PC-3 (cell line): ENCODE results near the gene KIFC1. TPM values are rescaled to one million over a fixed set of nuclear protein-coding genes. Genes with fewer than 3 reads are reported as not detected.

Experiments used
- ATAC-seq: fragments of 200-7000 bp; cut with Tn5 transposase; 2 replicates; pipeline ENCODE4 v1.9.1; 2020; ENCODE audit warnings: mild to moderate bottlenecking, moderate library complexity
- BruUV-seq: library from RNA; stranded (reverse); fragments of 400-500 nt; replicated peaks from 2 replicates; lab custom pipeline; 2021; lab: Mats Ljungman, UMichigan
- CTCF ChIA-PET: fragments of 300-600 bp; sonication (Branson Sonifier 250); formaldehyde crosslinking; loops from one replicate; lab custom pipeline; 2022; ENCODE audit warnings: antibody characterized with exemption; lab: Charles Lee
- POLR2A ChIA-PET: fragments of 300-600 bp; sonication (Branson Sonifier 250); formaldehyde crosslinking; loops from one replicate; lab custom pipeline; 2022; ENCODE audit warnings: antibody characterized with exemption; ENCODE audit not compliant: unreplicated experiment; lab: Charles Lee
- DNase-seq: peaks from one replicate; pipeline ENCODE4 v3.0.0-alpha.2; 2015
- H2AFZ ChIP-seq: fragments of 300-600 bp; sonication (generic); 2 replicates; pipeline ENCODE4 v1.6.0; 2016; ENCODE audit warnings: antibody characterized with exemption, low read length
- H3F3A ChIP-seq: fragments of 300-600 bp; sonication (generic); one replicate; pipeline ENCODE4 v1.6.0; 2017; ENCODE audit warnings: antibody characterized with exemption, low read length, control low read depth, mild to moderate bottlenecking; ENCODE audit not compliant: unreplicated experiment
- H3K27ac ChIP-seq: fragments of 300-600 bp; sonication (generic); 2 replicates; pipeline ENCODE4 v1.5.1; 2016; ENCODE audit warnings: mild to moderate bottlenecking, low read length
- H3K27me3 ChIP-seq: fragments of 300-600 bp; sonication (generic); 2 replicates; pipeline ENCODE4 v1.6.1; 2016; ENCODE audit warnings: low read length, mixed read lengths
- H3K36me3 ChIP-seq: fragments of 300-600 bp; sonication (generic); 2 replicates; pipeline ENCODE4 v1.6.1; 2016; ENCODE audit warnings: low read depth, mixed run types, low read length, mixed read lengths
- H3K4me1 ChIP-seq: fragments of 300-600 bp; sonication (generic); 2 replicates; pipeline ENCODE4 v1.5.1; 2016; ENCODE audit warnings: low read length; ENCODE audit not compliant: insufficient read depth
- H3K4me2 ChIP-seq: fragments of 300-600 bp; sonication (generic); 2 replicates; pipeline ENCODE4 v1.6.0; 2016; ENCODE audit warnings: low read length
- H3K4me3 ChIP-seq: fragments of 300-600 bp; sonication (generic); 2 replicates; pipeline ENCODE4 v1.5.1; 2016; ENCODE audit warnings: mild to moderate bottlenecking, low read length, mixed read lengths
- H3K79me2 ChIP-seq: fragments of 300-600 bp; sonication (generic); 2 replicates; pipeline ENCODE4 v1.6.1; 2017; ENCODE audit warnings: low read length, mixed read lengths
- H3K9ac ChIP-seq: fragments of 300-600 bp; sonication (generic); 2 replicates; pipeline ENCODE4 v1.6.0; 2016; ENCODE audit warnings: mild to moderate bottlenecking, low read length
- H3K9me2 ChIP-seq: fragments of 300-600 bp; sonication (generic); replicated peaks from 2 replicates; pipeline ENCODE4 v1.6.1; 2016; ENCODE audit warnings: mixed run types, low read length, mixed read lengths
- H3K9me3 ChIP-seq: fragments of 300-600 bp; sonication (generic); 2 replicates; pipeline ENCODE4 v1.6.1; 2016; ENCODE audit warnings: low read length, mixed read lengths
- H4K20me1 ChIP-seq: fragments of 300-600 bp; sonication (generic); 2 replicates; pipeline ENCODE4 v1.6.1; 2016; ENCODE audit warnings: low read length, mixed read lengths
- CTCF ChIP-seq: fragments of 300-600 bp; sonication (generic); conservative IDR thresholded peaks from 2 replicates; pipeline ENCODE4 v1.5.1; 2017; ENCODE audit warnings: antibody characterized with exemption, low read depth, mild to moderate bottlenecking, low read length
- EZH2 ChIP-seq: fragments of 300-600 bp; sonication (generic); IDR thresholded peaks from one replicate; pipeline ENCODE4 v1.6.1; 2017; ENCODE audit warnings: antibody characterized with exemption, mild to moderate bottlenecking, low read length; ENCODE audit not compliant: unreplicated experiment
- EZH2phosphoT487 ChIP-seq: fragments of 300-600 bp; sonication (generic); IDR thresholded peaks from 2 replicates; pipeline ENCODE4 v1.6.1; 2018; ENCODE audit warnings: mild to moderate bottlenecking, antibody characterized with exemption, low read length, borderline replicate concordance
- intact Hi-C: fragments of 100-400 bp; cut with micrococcal nuclease; formaldehyde crosslinking; loops from 2 replicates; pipeline ENCODE4 v1.9.0; 2023
- total RNA-seq: library from RNA; depleted of rRNA; stranded (reverse); fragments of >200 nt; gene quantifications from 2 replicates; pipeline ENCODE4 v1.2.3, GENCODE V29; 2014

The KIFC1 gene
- total RNA-seq, 1 experiment from 2014 or later = 66.7 TPM

DNA sequence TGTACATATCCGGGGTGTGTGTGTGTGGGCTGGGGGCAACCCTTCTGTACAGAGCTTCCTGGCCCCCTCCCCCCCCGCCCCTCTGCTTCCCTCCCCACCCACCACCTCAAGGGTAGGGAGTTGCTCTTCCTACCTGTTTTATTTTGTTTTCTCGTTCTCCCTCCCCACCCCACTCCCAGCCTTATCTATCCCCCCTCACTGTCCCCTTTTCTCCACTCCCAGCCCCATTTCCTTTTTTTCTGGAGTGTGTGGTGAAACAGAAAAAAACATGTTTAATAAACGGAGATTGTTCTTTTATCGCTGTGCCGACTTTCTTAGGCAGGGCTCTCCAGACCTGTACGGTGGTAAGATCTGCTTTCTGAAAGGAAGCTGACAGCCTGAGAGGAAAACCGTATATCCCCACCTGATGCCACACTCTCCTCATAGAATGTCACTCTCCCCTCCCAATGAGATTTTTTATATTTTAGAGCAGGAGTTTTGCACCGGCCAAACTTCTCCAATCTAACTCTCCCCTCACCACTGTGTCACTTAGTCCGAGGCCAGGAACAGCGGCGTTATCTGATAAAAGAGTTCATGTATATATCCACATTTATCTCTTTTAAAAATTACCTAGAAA is 61.9 kb downstream of the KIFC1 start:
- H3K79me2 ChIP-seq = peaks cover 30% of the 10 kb centered on the region
- H3K4me2 ChIP-seq = peak overlapping the region; percentile 91
- peak overlapping the region; percentile 86 for H3K4me3 ChIP-seq
- TF ChIP-seq EZH2 (no peak), CTCF (no peak), EZH2phosphoT487 (no peak)
- H3K27ac ChIP-seq = 0 out of 2 replicates have a peak overlapping the region, but pooled peaks have one; percentile 10
- CTCF ChIA-PET = interaction anchor here (1.2 kb wide), 1 partner anchor 126 kb away, joined by 5 read pairs; the partner anchor contains the start of gene BAK1
- H3K9ac ChIP-seq = peak overlapping the region; percentile 82
- H2AFZ ChIP-seq = peak overlapping the region; percentile 77
- no peaks in the 10 kb centered on the region for H3K9me2 ChIP-seq
- H3K36me3 ChIP-seq = peaks cover 15% of the 10 kb centered on the region; the same call in 1 of the 2 replicates
- ATAC-seq = peak; percentile 27
- POLR2A ChIA-PET = no interaction called here
- H4K20me1 ChIP-seq = no peaks in the 10 kb centered on the region
- H3K27me3 ChIP-seq = no peaks in the 10 kb centered on the region
- intact Hi-C loops = loop anchor here (10.0 kb wide), 1 partner anchor 101 kb away; no protein-coding TSS in a partner anchor
- DNase-seq = no peak
- H3K4me1 ChIP-seq = peaks cover 13% of the 10 kb centered on the region
- no peaks in the 10 kb centered on the region for H3F3A ChIP-seq
- no TSS peak for BruUV-seq
- no peaks in the 10 kb centered on the region for H3K9me3 ChIP-seq

DNA sequence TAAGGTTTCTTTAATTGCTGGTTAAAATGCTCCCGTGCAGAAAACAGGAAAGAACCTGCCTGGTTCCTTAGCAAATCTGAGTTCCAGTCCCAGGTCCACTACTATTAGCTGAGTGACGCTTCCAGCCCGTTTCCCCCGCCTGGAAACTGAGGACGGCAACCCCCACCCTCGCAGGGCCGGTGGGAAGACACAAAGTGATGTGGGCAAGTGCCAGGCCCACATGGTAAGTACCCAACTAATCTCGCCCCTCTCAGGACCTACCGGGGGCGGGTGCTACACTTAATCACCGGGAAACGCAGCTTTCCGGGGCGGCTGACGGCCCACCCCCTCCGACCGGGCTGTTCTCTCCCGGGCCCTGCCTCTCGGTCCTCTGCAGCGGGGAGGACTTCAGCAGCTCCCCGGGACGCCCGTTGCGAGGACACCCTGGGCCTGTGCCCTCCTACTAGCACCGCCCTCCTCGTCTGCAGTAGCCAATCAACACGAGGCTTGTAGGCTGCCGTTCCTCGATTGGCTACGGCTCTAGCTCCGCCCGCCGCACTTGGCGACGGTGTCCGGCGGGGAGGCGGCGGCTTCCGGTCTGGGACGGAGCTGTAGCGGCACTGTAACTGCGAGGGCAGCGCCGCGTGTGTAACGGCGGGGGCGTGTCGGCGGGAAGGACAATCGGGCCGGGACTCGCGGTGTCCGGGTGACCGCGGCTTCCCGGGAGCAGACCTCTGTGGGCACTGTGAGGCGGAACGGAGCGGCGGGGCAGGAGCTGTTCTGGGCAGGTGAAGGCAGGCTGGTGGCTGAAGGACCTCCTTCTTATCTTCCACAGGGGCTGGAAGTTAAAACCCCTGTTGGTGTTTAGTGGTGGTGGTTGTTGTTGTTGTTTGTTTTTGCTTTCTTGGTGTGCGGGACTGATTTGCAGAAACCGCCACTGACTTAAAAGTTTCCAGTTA is 62.7 kb downstream of the KIFC1 start, which contains the start of gene ZBTB9:
TSS of gene ZBTB9 (plus strand) at position 568 of the 938 bp plus-strand sequence. CDS start 525 bp downstream, outside the sequence.
- Histone ChIP-seq H3F3A (no peaks in the 10 kb centered on the region), H4K20me1 (no peaks in the 10 kb centered on the region), H3K36me3 (peaks cover 15% of the 10 kb centered on the region; the same call in 1 of the 2 replicates), H3K9me2 (no peaks in the 10 kb centered on the region), H3K4me1 (peaks cover 13% of the 10 kb centered on the region), H3K4me2 (peak within 1 kb of the TSS; percentile 91), H3K27me3 (no peaks in the 10 kb centered on the region), H3K27ac (peak within 1 kb of the TSS; percentile 10; the same call in 1 of the 2 replicates), H3K9me3 (no peaks in the 10 kb centered on the region), H3K79me2 (peaks cover 30% of the 10 kb centered on the region), H3K9ac (peak within 1 kb of the TSS; percentile 82), H3K4me3 (peak within 1 kb of the TSS; percentile 86), H2AFZ (peak within 1 kb of the TSS; percentile 84)
- BruUV-seq = TSS peak; percentile 99
- intact Hi-C loops = loop anchor here (10.0 kb wide), 1 partner anchor 101 kb away; no protein-coding TSS in a partner anchor
- ChIA-PET POLR2A (interaction anchor here (0.5 to 0.6 kb wide), 4 partner anchors 8 to 365 kb away, joined by 3 to 6 read pairs (median 4); no protein-coding TSS in a partner anchor), CTCF (interaction anchor here (1.1 to 1.2 kb wide), 2 partner anchors 16 to 125 kb away, joined by 3 to 5 read pairs; partner anchors contain the start of gene BAK1)
- no peak for TF ChIP-seq EZH2
- DNase-seq (peak; percentile 98), ATAC-seq (peak; percentile 97)

- ChIA-PET CTCF (interaction anchor here (1.1 kb wide), 1 partner anchor 15 kb away, joined by 3 read pairs; no protein-coding TSS in a partner anchor), POLR2A (interaction anchor here (0.6 kb wide), 1 partner anchor 364 kb away, joined by 6 read pairs; no protein-coding TSS in a partner anchor)
- peaks cover 13% of the 10 kb centered on the region for H3K4me1 ChIP-seq
- DNase-seq = no peak
- no peaks in the 10 kb centered on the region for H3K27me3 ChIP-seq
- H3K79me2 ChIP-seq = peaks cover 30% of the 10 kb centered on the region
- H3F3A ChIP-seq = no peaks in the 10 kb centered on the region
- no TSS peak for BruUV-seq
- no peak for ATAC-seq
- H3K9ac ChIP-seq = peak overlapping the region; percentile 82
- H3K27ac ChIP-seq = no peak overlapping the region
- no peaks in the 10 kb centered on the region for H3K9me2 ChIP-seq
- H4K20me1 ChIP-seq = no peaks in the 10 kb centered on the region
- peak overlapping the region; percentile 91 for H3K4me2 ChIP-seq
- TF ChIP-seq CTCF (no peak), EZH2 (no peak), EZH2phosphoT487 (no peak)
- H3K9me3 ChIP-seq = no peaks in the 10 kb centered on the region
- peak overlapping the region; percentile 84 for H2AFZ ChIP-seq
- intact Hi-C loops = loop anchor here (10.0 kb wide), 1 partner anchor 100 kb away; no protein-coding TSS in a partner anchor
- H3K36me3 ChIP-seq = peaks cover 15% of the 10 kb centered on the region; the same call in 1 of the 2 replicates
- peak overlapping the region; percentile 86 for H3K4me3 ChIP-seq
Measured at GRCh38 chr6:33455051-33455450, 63.4 kb downstream of the KIFC1 start.
